ENCODE measurements around the gene SATB1.
"Not testable (repeated sequence)": the region's sequence is repeated elsewhere in the genome, so short reads cannot be mapped to it uniquely, and the experiment has no call there.

The SATB1 gene

GRCh38 chr3:18424729-18425640 is at the start of gene SATB1:
SATB1 (minus strand) TSS chr3:18425339; CDS start chr3:18420967, 4,372 bp downstream.
- DNase-seq = no peak

DNA sequence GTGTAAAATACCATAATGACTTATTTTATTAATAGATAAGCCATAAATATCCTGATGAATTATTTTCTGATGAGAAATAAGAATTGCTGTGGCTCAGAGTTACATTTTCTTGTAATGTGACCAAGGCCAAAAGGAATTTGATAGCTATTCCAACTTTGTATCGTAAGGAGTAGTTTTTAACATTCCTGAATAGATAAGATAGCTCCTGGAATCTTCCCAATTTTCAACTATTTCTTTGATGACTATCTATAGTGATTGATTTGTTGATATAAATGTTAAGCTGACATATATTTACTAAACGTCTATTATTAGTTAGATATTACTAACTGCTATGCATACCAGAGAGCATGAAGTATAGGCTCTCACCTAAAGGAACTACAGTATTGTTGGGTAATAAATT is 49.1 kb upstream of the SATB1 start:
- no peak for DNase-seq

DNA sequence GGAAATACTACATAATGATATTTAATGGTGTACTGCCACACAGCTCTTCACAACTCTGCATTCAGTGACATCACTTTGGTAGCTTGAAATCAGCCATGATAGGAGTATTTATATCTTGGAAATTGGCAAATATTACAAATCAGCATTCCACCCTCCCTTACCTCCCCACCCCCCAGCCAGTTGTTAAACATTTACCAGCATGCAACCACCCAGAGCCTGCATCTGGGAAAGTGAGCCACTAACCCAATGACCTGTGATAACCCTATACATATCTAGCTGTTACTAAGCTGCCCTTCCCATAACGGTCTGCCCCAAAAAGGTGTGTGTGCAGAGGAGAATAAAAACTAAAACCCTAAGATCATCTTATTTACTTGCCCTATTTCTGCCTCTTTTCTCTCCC is 44.6 kb upstream of the SATB1 start:
- no peak for DNase-seq

DNA sequence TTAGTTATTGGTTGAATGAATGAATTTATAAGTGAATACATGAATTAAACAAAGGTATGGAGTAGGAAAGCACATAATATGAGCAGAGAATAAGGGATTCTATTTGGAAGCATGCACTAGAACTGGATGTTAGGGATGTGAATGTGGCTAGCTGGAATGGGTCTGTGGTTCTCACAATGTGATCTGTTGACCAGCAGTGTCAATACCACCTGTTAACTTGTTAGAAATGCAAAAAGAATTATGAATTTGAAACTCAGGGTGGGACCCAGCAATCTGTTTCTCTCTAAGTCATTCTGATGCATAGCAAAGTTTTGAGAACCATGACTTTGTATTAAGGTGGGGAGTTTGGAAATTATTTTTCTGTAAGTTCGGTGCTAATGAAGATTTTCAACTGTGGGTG is 41.0 kb upstream of the SATB1 start:
- DNase-seq = no peak

DNA sequence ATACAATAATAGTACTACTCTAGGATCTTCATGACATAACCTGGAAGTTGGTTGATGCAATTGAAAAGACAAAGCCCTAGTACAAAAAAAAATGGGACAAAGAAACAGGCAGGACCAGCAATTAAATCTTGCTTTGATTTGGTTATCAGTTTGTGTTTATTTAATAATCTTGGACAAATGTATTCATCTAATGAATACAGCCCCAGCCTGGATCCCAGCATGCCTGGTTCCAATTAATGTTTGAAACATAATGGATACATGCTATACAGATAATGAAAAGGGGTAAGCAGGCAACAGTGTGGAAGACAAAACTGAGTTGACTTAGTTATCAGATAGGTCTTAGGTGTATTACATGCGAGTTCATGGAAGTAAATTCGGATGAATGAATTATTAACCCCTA is 29.6 kb upstream of the SATB1 start:
- no peak for DNase-seq

- not testable (repeated sequence) for DNase-seq
Measured at GRCh38 chr3:18449618-18450017, 24.5 kb upstream of the SATB1 start.

- no peak for DNase-seq
Measured at GRCh38 chr3:18447720-18448119, 22.6 kb upstream of the SATB1 start.

GRCh38 chr3:18446149-18446825 is 21.1 kb upstream of the SATB1 start:
- DNase-seq = no peak

GRCh38 chr3:18445401-18446148 is 20.4 kb upstream of the SATB1 start:
- DNase-seq = no peak

GRCh38 chr3:18444595-18445400 is 19.7 kb upstream of the SATB1 start:
- DNase-seq = no peak

- no peak for DNase-seq
Measured at GRCh38 chr3:18443665-18444594, 18.8 kb upstream of the SATB1 start.

DNA sequence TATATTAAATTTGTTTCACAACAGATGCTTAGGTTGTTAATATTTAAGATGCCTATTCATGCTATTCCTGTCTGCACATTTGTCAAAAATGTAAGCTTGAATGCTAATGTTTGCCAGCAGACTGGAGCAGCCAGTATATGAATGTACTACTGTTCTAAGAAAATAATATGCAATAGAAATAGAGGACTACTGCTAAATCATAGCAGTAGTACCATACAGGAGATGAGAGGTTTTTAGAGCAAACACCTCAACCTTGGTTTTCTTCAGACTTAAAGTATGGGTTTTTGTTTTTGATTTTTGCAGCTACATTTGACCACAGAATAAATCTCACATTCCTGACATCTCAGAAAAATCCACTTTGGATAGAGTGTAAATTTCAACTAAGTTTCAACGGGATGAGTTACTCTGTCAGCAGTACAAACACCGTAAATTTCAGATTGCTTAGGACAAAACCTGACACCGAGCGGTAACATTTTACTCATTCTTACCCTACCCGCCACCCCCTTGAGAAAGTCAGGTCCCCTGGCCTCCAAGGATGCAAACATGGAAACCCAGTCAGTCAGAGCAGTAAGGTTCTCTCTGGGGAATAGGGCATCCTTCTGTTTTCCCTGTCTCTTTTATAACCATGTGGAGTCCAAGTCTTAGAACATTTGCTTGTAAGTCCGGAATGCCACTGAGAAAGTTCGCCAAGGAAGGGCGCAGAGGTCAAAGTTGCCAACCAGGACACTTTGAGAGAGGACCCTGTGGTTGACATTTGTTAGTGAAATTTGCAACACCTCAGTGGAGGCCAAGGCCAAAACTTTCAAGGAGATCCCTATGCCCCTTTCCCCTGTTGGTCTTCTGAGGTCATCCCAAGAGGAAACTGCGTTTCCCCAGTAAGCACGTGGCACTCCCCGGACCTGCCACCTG is 17.9 kb upstream of the SATB1 start:
- no peak for DNase-seq

- no peak for DNase-seq
Measured at GRCh38 chr3:18441551-18441950, 16.4 kb upstream of the SATB1 start.

- DNase-seq = no peak
Measured at GRCh38 chr3:18440066-18440722, 15.1 kb upstream of the SATB1 start.

GRCh38 chr3:18439281-18439680 is 14.1 kb upstream of the SATB1 start:
- DNase-seq = no peak

GRCh38 chr3:18438586-18438985 is 13.4 kb upstream of the SATB1 start:
- DNase-seq = no peak

DNA sequence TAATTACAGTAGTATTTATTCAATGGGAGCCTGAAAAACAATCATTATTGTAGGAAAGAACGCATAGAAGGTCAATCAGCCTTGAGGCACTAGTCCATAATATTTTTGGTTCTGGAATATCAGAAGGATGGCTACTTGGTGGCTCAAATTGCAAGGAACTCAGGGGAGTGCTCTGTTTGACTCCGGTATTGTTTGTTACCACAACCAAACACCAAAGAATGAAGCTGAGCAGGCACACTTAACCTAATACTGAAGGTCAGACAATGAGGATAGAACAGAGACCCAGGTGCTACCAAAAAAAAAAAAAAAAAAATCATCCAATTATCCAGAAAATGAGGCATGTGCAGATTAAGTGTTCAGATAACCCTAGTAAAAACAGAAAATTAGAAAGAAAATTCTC is 11.1 kb upstream of the SATB1 start:
- DNase-seq = no peak

GRCh38 chr3:18434711-18435110 is 9.6 kb upstream of the SATB1 start:
- DNase-seq = no peak

DNA sequence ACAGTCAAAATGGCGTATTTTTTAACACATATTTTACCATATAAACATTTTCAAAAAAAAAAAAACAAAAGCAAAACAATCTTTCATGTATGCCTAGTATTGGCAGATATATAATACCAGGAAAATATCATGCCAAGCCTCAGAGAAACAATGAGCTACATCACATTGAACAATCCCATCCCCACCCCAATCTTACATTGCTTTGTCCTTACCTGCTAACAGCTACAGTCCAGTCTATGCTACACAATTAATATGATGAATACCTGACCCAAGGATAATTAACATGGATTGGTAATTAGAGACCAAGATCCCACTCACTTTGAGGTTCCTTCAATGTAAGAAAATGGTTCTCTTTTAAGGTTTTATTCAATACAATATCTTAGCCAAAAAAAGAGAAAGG is 7.6 kb upstream of the SATB1 start:
- DNase-seq = no peak

GRCh38 chr3:18431266-18431665 is 6.1 kb upstream of the SATB1 start:
- DNase-seq = no peak
